Mesenchymal stem cell (in vitro differentiated cells and primary cell): ENCODE measurements around the gene FCER1G.
A peak's percentile ranks its signal among the peaks of the same experiment; 100 is the strongest.

Experiments used
- DNase-seq: peaks from one replicate; pipeline ENCODE4 v3.0.0-alpha.2; 2013
- H2AFZ ChIP-seq: one replicate; pipeline ENCODE4 v1.6.1; 2013; ENCODE audit warnings: low read depth, mild to moderate bottlenecking, control low read depth, inconsistent platforms, low read length, moderate library complexity
- H2AK5ac ChIP-seq: 2 replicates; pipeline ENCODE4 v1.6.1; 2013; ENCODE audit warnings: low read length, moderate library complexity, mild to moderate bottlenecking, inconsistent platforms; ENCODE audit not compliant: severe bottlenecking
- H2BK120ac ChIP-seq: one replicate; pipeline ENCODE4 v1.6.1; 2013; ENCODE audit warnings: low read depth, mild to moderate bottlenecking, inconsistent platforms, low read length, moderate library complexity
- H2BK12ac ChIP-seq, 2 experiments: one replicate each; pipeline ENCODE4 v1.6.1; 2013; ENCODE audit warnings: inconsistent platforms in 2 of 2, low read length in 2 of 2, mild to moderate bottlenecking in 2 of 2, moderate library complexity in 2 of 2, control low read depth in 1 of 2
- H2BK15ac ChIP-seq: one replicate; pipeline ENCODE4 v1.6.1; 2013; ENCODE audit warnings: mild to moderate bottlenecking, low read depth, inconsistent platforms; ENCODE audit not compliant: poor library complexity, severe bottlenecking
- H2BK5ac ChIP-seq: 2 replicates; pipeline ENCODE4 v1.6.1; 2013; ENCODE audit warnings: low read depth, mild to moderate bottlenecking, low read length, control low read depth, inconsistent platforms; ENCODE audit not compliant: poor library complexity, severe bottlenecking
- H3K14ac ChIP-seq, 2 experiments: one replicate each; pipeline ENCODE4 v1.6.1; 2013; ENCODE audit warnings: inconsistent platforms in 2 of 2, low read length in 2 of 2, control low read depth in 1 of 2, mild to moderate bottlenecking in 1 of 2, moderate library complexity in 1 of 2
- H3K18ac ChIP-seq, 2 experiments: one replicate each; pipeline ENCODE4 v1.6.1; 2013; ENCODE audit warnings: inconsistent platforms in 2 of 2, low read length in 2 of 2, control low read depth in 1 of 2, low read depth in 1 of 2, mild to moderate bottlenecking in 1 of 2
- H3K23ac ChIP-seq, 2 experiments: one replicate each; pipeline ENCODE4 v1.6.1; 2013; ENCODE audit warnings: inconsistent platforms in 2 of 2, low read length in 2 of 2, mild to moderate bottlenecking in 2 of 2, moderate library complexity in 2 of 2, control low read depth in 1 of 2
- H3K27ac ChIP-seq: 2 replicates; pipeline ENCODE4 v1.5.1; 2013; ENCODE audit warnings: mild to moderate bottlenecking, moderate library complexity, low read length, control low read depth, inconsistent platforms; ENCODE audit not compliant: poor library complexity, severe bottlenecking
- H3K27me3 ChIP-seq, 2 experiments: 2 replicates each; pipeline versions ENCODE4 v1.6.1 to v1.7.0; 2013; ENCODE audit warnings: low read length in 2 of 2, mild to moderate bottlenecking in 2 of 2, moderate library complexity in 2 of 2, control low read depth in 1 of 2, inconsistent platforms in 1 of 2; ENCODE audit not compliant: control insufficient read depth in 1 of 2, insufficient read depth in 1 of 2
- H3K36me3 ChIP-seq, 2 experiments: 2 replicates each; pipeline versions ENCODE4 v1.6.1 to v1.7.0; 2013; ENCODE audit warnings: low read length in 2 of 2, control low read depth in 1 of 2, inconsistent platforms in 1 of 2, low read depth in 1 of 2, mild to moderate bottlenecking in 1 of 2; ENCODE audit not compliant: insufficient read depth in 2 of 2, control insufficient read depth in 1 of 2
- H3K4ac ChIP-seq, 2 experiments: one replicate each; pipeline ENCODE4 v1.6.1; 2013; ENCODE audit warnings: inconsistent platforms in 2 of 2, low read length in 2 of 2, mild to moderate bottlenecking in 2 of 2, moderate library complexity in 2 of 2, control low read depth in 1 of 2, low read depth in 1 of 2
- H3K4me1 ChIP-seq: 2 replicates; pipeline ENCODE4 v1.6.1; 2013; ENCODE audit warnings: low read depth, low read length, control low read depth; ENCODE audit not compliant: control insufficient read depth, insufficient read depth
- H3K4me2 ChIP-seq: 2 replicates; pipeline ENCODE4 v1.6.1; 2013; ENCODE audit warnings: low read length, mild to moderate bottlenecking, inconsistent platforms; ENCODE audit not compliant: poor library complexity, severe bottlenecking
- H3K4me3 ChIP-seq, 2 experiments: 2 replicates each; pipeline versions ENCODE4 v1.5.1 to v1.7.0; 2013; ENCODE audit warnings: low read length in 2 of 2, mild to moderate bottlenecking in 2 of 2, control low read depth in 1 of 2, low read depth in 1 of 2; ENCODE audit not compliant: insufficient read depth in 1 of 2
- H3K79me1 ChIP-seq: replicated peaks from 2 replicates; pipeline ENCODE4 v1.6.1; 2013; ENCODE audit warnings: mild to moderate bottlenecking, control low read depth, low read length, inconsistent platforms; ENCODE audit not compliant: poor library complexity, severe bottlenecking
- H3K9ac ChIP-seq: 2 replicates; pipeline ENCODE4 v1.7.0; 2013; ENCODE audit warnings: mild to moderate bottlenecking, low read length, moderate library complexity
- H3K9me3 ChIP-seq: 2 replicates; pipeline ENCODE4 v1.7.0; 2013; ENCODE audit warnings: mild to moderate bottlenecking, low read length; ENCODE audit not compliant: control insufficient read depth
- H4K8ac ChIP-seq: one replicate; pipeline ENCODE4 v1.6.1; 2013; ENCODE audit warnings: inconsistent platforms, mild to moderate bottlenecking, low read length, moderate library complexity
- H4K91ac ChIP-seq: one replicate; pipeline ENCODE4 v1.6.1; 2013; ENCODE audit warnings: mild to moderate bottlenecking, low read length, inconsistent platforms
- WGBS: methylation state at CpG from one replicate; pipeline ENCODE4 v1.1.7; 2013; ENCODE audit warnings: mixed read lengths; 5-methylcytosine and 5-hydroxymethylcytosine counted together

The FCER1G gene

DNA sequence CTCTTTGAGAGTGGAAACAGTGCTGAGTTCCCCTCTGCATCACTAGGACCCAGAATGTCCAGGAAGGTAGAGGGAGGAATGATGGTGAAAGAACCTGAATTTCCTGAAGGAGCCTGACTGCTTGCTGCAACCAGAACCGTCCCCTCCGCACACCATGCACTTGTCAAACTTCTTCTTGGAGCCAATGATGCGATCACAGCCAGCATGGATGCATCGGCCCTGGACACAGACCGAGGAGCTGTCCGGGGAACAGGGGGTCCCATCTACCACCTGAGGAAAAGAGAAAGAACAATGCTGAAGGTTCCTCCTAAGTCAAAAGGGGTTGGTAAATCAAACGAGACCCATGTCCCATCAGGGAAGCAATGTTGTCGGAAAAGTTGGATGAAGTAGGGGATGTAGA, 23.1 kb upstream of the FCER1G start:
- Histone ChIP-seq H2BK5ac (no peak overlapping the region), H4K8ac (no peak overlapping the region), H2BK120ac (no peak overlapping the region), H2BK15ac (no peak overlapping the region), H4K91ac (no peak overlapping the region), H3K23ac (no peak overlapping the region), H3K36me3 (peaks cover 2 to 55% of the 10 kb centered on the region in 2 experiments), H3K4me1 (no peaks in the 10 kb centered on the region), H2AFZ (no peak overlapping the region), H3K4ac (no peak overlapping the region), H3K79me1 (no peaks in the 10 kb centered on the region), H3K9ac (peak overlapping the region; percentile 35), H3K27ac (no peak overlapping the region), H3K4me3 (no peak overlapping the region), H3K27me3 (no peaks in the 10 kb centered on the region), H2BK12ac (no peak overlapping the region), H3K18ac (no peak overlapping the region), H3K4me2 (no peak overlapping the region), H3K9me3 (no peaks in the 10 kb centered on the region), H2AK5ac (no peak overlapping the region), H3K14ac (no peak overlapping the region)
- 91% methylated on average over 6 of the region's 8 CpGs for WGBS
- DNase-seq = no peak

GRCh38 chr1:161192476-161193465, 22.3 kb upstream of the FCER1G start:
- no peak overlapping the region for H3K14ac ChIP-seq
- H2BK5ac ChIP-seq = no peak overlapping the region
- H2AFZ ChIP-seq = no peak overlapping the region
- H4K91ac ChIP-seq = peak overlapping the region; percentile 77
- H2BK12ac ChIP-seq = no peak overlapping the region
- H2AK5ac ChIP-seq = no peak overlapping the region
- H3K4ac ChIP-seq = peak overlapping the region in 1 of 2 experiments; percentile 47
- H3K9ac ChIP-seq = peak overlapping the region; percentile 51
- peaks cover 2 to 55% of the 10 kb centered on the region in 2 experiments for H3K36me3 ChIP-seq
- 62% methylated on average over 15 of the region's 15 CpGs for WGBS
- peak overlapping the region; percentile 79 for H4K8ac ChIP-seq
- no peak overlapping the region for H3K27ac ChIP-seq
- H3K4me1 ChIP-seq = peaks cover under 1% of the 10 kb centered on the region
- no peak overlapping the region for H3K4me3 ChIP-seq
- H3K18ac ChIP-seq = peak overlapping the region in 1 of 2 experiments; percentile 10
- peak; percentile 77 for DNase-seq
- H3K4me2 ChIP-seq = no peak overlapping the region
- H2BK120ac ChIP-seq = no peak overlapping the region
- no peaks in the 10 kb centered on the region for H3K9me3 ChIP-seq
- no peak overlapping the region for H2BK15ac ChIP-seq
- H3K79me1 ChIP-seq = no peaks in the 10 kb centered on the region
- H3K23ac ChIP-seq = no peak overlapping the region
- H3K27me3 ChIP-seq = no peaks in the 10 kb centered on the region

DNA sequence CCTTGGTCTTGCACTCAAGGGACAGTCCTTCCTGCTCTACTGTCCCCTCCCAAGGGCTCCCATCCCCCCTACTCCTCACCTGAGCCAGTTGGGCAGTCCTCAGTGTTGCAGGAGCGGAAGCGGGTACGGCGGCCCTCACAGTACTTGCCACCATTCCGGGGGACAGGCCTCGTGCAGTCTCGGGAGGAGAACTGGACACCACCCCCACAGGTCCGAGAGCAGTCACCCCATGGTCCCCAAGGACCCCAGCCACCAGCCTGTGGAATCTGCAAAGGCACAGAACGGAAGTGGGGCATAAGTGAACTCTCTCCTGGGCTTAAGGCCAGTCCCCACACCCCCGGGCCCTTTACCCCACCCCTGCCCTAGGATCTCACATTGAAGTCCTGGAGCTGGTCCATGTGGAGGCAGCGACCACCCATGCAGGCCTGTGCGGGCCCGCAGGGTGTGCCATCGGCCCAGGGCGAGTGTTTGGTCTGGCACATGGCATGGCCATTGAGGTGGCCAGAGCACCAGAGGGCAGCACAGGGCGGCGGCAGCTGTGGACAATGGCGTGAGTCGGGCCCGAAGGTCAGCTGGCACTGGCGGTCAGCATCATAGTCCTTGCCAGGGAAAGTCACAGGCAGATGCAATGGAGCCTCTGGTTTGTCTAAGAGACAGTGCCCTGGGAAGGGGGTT, 21.4 kb upstream of the FCER1G start:
- Histone ChIP-seq H3K18ac (no peak overlapping the region), H3K4me3 (no peak overlapping the region), H3K14ac (peak overlapping the region in 1 of 2 experiments; percentile 79), H3K4me2 (no peak overlapping the region), H3K27me3 (no peaks in the 10 kb centered on the region), H2AFZ (no peak overlapping the region), H3K4me1 (peaks cover 8% of the 10 kb centered on the region), H2BK120ac (no peak overlapping the region), H3K9me3 (no peaks in the 10 kb centered on the region), H2BK15ac (no peak overlapping the region), H3K4ac (no peak overlapping the region), H2AK5ac (no peak overlapping the region), H2BK5ac (no peak overlapping the region), H3K9ac (peak overlapping the region; percentile 51), H3K27ac (no peak overlapping the region), H3K23ac (no peak overlapping the region), H3K36me3 (peaks cover 2 to 55% of the 10 kb centered on the region in 2 experiments), H2BK12ac (no peak overlapping the region), H4K91ac (no peak overlapping the region), H4K8ac (no peak overlapping the region), H3K79me1 (no peaks in the 10 kb centered on the region)
- DNase-seq = no peak
- 91% methylated on average over 21 of the region's 21 CpGs for WGBS

DNA sequence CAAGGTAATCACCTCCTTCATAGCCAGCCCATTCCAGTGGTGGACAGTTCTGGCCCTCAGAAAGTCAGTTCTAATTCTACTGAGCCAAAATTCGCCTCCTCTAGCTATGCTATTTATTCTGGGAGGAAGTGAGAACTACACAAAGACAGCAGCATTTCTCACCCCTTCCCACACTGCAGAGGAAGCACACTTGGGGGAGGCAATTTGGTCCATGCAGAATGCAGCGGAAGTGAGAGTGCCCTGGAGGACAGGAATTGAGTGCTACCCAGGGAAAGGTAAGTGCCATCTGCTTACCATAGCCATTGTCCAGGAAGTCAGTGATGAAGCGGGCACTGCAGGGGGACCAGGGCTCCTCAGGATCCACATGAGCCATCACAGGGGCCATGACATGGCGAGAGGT, 19.9 kb upstream of the FCER1G start:
- Histone ChIP-seq H3K9ac (peak overlapping the region; percentile 83), H4K8ac (no peak overlapping the region), H3K79me1 (no peaks in the 10 kb centered on the region), H3K18ac (no peak overlapping the region), H3K27me3 (no peaks in the 10 kb centered on the region), H3K4me3 (no peak overlapping the region), H2AFZ (no peak overlapping the region), H2BK12ac (no peak overlapping the region), H2BK120ac (no peak overlapping the region), H3K36me3 (peaks cover 2 to 55% of the 10 kb centered on the region in 2 experiments), H3K4ac (no peak overlapping the region), H4K91ac (no peak overlapping the region), H2BK15ac (no peak overlapping the region), H3K27ac (no peak overlapping the region), H3K4me2 (no peak overlapping the region), H2BK5ac (no peak overlapping the region), H3K9me3 (no peaks in the 10 kb centered on the region), H3K23ac (no peak overlapping the region), H3K4me1 (peaks cover 8% of the 10 kb centered on the region), H3K14ac (no peak overlapping the region), H2AK5ac (no peak overlapping the region)
- DNase-seq = no peak
- WGBS = 80% methylated on average over 4 of the region's 4 CpGs
